Measurements from ENCODE around the gene NRARP. TPM values are rescaled to one million over a fixed set of nuclear protein-coding genes. Genes with fewer than 3 reads are reported as not detected.

Gene NRARP
- total RNA-seq (2021), result 22.8 and 23.8 TPM in 2 replicates
- long read RNA-seq, partial matches to known transcripts, result 0 of 1 reads
- long read RNA-seq, other reads (novel, unspliced or antisense), result 0 of 1 reads

GRCh38 chr9:137302118-137302448, at the start of gene NRARP:
TSS of gene NRARP (minus strand) at chr9:137302271. CDS start at chr9:137301928, 343 bp downstream.
- no peak within 1 kb of the TSS for H2AK5ac ChIP-seq (ENCODE audit: insufficient read length, low read length)
- no peaks in the 10 kb centered on the region; the same call in 1 of the 2 replicates for H3K27me3 ChIP-seq (ENCODE audit: insufficient read depth, low read length)
- no peak within 1 kb of the TSS for H3K4ac ChIP-seq (ENCODE audit: low read depth, low read length)
- H2BK120ac ChIP-seq (ENCODE audit: low read depth, low read length, poor library complexity, severe bottlenecking), result no peak within 1 kb of the TSS
- H3K23ac ChIP-seq (ENCODE audit: insufficient read length, low read depth, low read length), result no peak within 1 kb of the TSS
- H3T11ph ChIP-seq (ENCODE audit: low read length), result no peak within 1 kb of the TSS
- no peak within 1 kb of the TSS for H3K9ac ChIP-seq (ENCODE audit: extremely low read depth, insufficient read length, low read length)
- H3K4me1 ChIP-seq (ENCODE audit: insufficient read depth, low read length), result peaks cover 3% of the 10 kb centered on the region; the same call in 1 of the 2 replicates
- H3K14ac ChIP-seq (ENCODE audit: insufficient read depth, low read length), result 0 out of 2 replicates have a peak within 1 kb of the TSS, but pooled peaks have one; percentile 13
- H4K5ac ChIP-seq (ENCODE audit: insufficient read length, low read depth, low read length), result no peak within 1 kb of the TSS
- H3K56ac ChIP-seq (ENCODE audit: insufficient read length, low read depth, low read length), result no peak within 1 kb of the TSS
- H2BK20ac ChIP-seq (ENCODE audit: low read depth, low read length, poor library complexity, severe bottlenecking), result no peak within 1 kb of the TSS
- H3K9me3 ChIP-seq (ENCODE audit: control insufficient read depth, low read depth, low read length), result no peaks in the 10 kb centered on the region
- no peak within 1 kb of the TSS; a peak in 2 of 7 replicates for H3K27ac Mint-ChIP-seq
- H4K20me1 ChIP-seq (ENCODE audit: control insufficient read depth, insufficient read depth, insufficient read length), result no peaks in the 10 kb centered on the region
- peak within 1 kb of the TSS; percentile 16; the same call in 1 of the 2 replicates for H2BK15ac ChIP-seq (ENCODE audit: low read depth, low read length)
- no peak within 1 kb of the TSS for H3K27ac ChIP-seq (ENCODE audit: insufficient read length, low read depth, low read length)
- H3K4me3 Mint-ChIP-seq, result peak within 1 kb of the TSS; percentile 80 to 99
- peaks cover 30 to 44% of the 10 kb centered on the region in 2 experiments for H3K4me1 Mint-ChIP-seq
- peak; percentile 76 for DNase-seq
- no peaks in the 10 kb centered on the region for H3K79me2 ChIP-seq (ENCODE audit: insufficient read depth, low read length)
- TF ChIP-seq CTCF (conservative IDR thresholded peaks at IDR 0.05), result no peak
- no peak within 1 kb of the TSS for H4K8ac ChIP-seq (replicated peaks; ENCODE audit: insufficient read length, low read depth, low read length)
- no peaks in the 10 kb centered on the region for H3K79me1 ChIP-seq (ENCODE audit: insufficient read depth, low read depth, low read length, poor library complexity, severe bottlenecking)
- H3K27me3 Mint-ChIP-seq (ENCODE audit: low read depth), result peaks cover 32% of the 10 kb centered on the region
- no CpG with 5 or more reads among the region's 60 CpGs for WGBS (ENCODE audit: extremely low coverage, insufficient read length, low lambda C conversion rate)
- peak within 1 kb of the TSS; percentile 38 for H3K18ac ChIP-seq (ENCODE audit: insufficient read length, low read depth, low read length)
- H2BK5ac ChIP-seq (ENCODE audit: insufficient read length, low read length), result no peak within 1 kb of the TSS
- no peak within 1 kb of the TSS for H2AFZ ChIP-seq (ENCODE audit: low read length)
- peaks cover 0 to 2% of the 10 kb centered on the region in 2 experiments; a peak in 3 of 5 replicates for H3K9me3 Mint-ChIP-seq
- peak within 1 kb of the TSS; percentile 36 for H3K4me2 ChIP-seq (ENCODE audit: insufficient read depth, insufficient read length, low read length)
- no peak within 1 kb of the TSS for H4K91ac ChIP-seq (ENCODE audit: insufficient read length, low read depth, low read length)
- peaks cover 6% of the 10 kb centered on the region for H3K23me2 ChIP-seq (ENCODE audit: insufficient read length, low read depth, low read length, poor library complexity, severe bottlenecking)
- no peak within 1 kb of the TSS for H2BK12ac ChIP-seq (ENCODE audit: insufficient read length, low read depth, low read length)
- peaks cover 0 to 2% (median 0%) of the 10 kb centered on the region in 3 experiments; a peak in 3 of 7 replicates for H3K36me3 Mint-ChIP-seq (ENCODE audit: insufficient read depth in 1 of 3, low read depth in 3 of 3)
